ENCODE data around the gene CEACAM18. TPM values are rescaled to one million over a fixed set of nuclear protein-coding genes. Genes with fewer than 3 reads are reported as not detected.

CEACAM18 gene
- total and polyA plus RNA-seq, 10 of the 15 experiments (the other 5 are each of a cell fraction or from before 2014, with no cell fraction given), result not detected

GRCh38 chr19:51513968-51514367, 35.6 kb downstream of the CEACAM18 start:
- ChIA-PET SMC1A (ENCODE audit: uncharacterized antibody, unreplicated experiment) (interaction anchor here (0.6 to 4.7 kb wide), 6 partner anchors 40 to 149 kb away, joined by 3 to 43 read pairs (median 3); partner anchors contain the start of gene SIGLEC10), CTCF (interaction anchor here (0.9 to 8.0 kb wide), 20 partner anchors 9 to 174 kb away, joined by 3 to 111 read pairs (median 5); partner anchors contain the start of gene SIGLEC6), RAD21 (ENCODE audit: unreplicated experiment) (interaction anchor here (0.6 to 3.2 kb wide), 3 partner anchors 142 to 174 kb away, joined by 3 to 16 read pairs (median 3); no protein-coding TSS in a partner anchor), POLR2A (no interaction called here)
- no TSS peak for BruUV-seq (replicated peaks)
- Histone ChIP-seq H3K4me1 (ENCODE audit: control insufficient read depth, insufficient read depth, low read length) (no peaks in the 10 kb centered on the region), H3K4me3 (no peak overlapping the region), H3K9ac (ENCODE audit: control insufficient read depth, insufficient read depth, low read length) (no peak overlapping the region), H3K36me3 (ENCODE audit: control insufficient read depth in 2 of 2, insufficient read depth in 2 of 2, low read length in 1 of 2) (no peaks in the 10 kb centered on the region), H4K20me1 (ENCODE audit: control insufficient read depth, insufficient read depth) (no peaks in the 10 kb centered on the region), H2AFZ (ENCODE audit: control insufficient read depth, low read depth, low read length) (no peak overlapping the region), H3K79me2 (ENCODE audit: control insufficient read depth, insufficient read depth, low read length) (no peaks in the 10 kb centered on the region), H3K4me2 (ENCODE audit: control insufficient read depth, insufficient read depth) (no peak overlapping the region), H3K9me3 (replicated peaks; ENCODE audit: control insufficient read depth, insufficient read depth, low read length) (no peaks in the 10 kb centered on the region), H3K27ac (ENCODE audit: control insufficient read depth, insufficient read depth) (no peak overlapping the region), H3K27me3 (replicated peaks in 1 of 2; ENCODE audit: control insufficient read depth in 2 of 2, insufficient read depth in 2 of 2, low read length in 1 of 2) (peaks cover 0 to 7% of the 10 kb centered on the region in 2 experiments; a peak in 1 of 4 replicates)
- DNase-seq (ENCODE audit: low read depth, low spot score) (no peak), ATAC-seq (no peak), FAIRE-seq (no peak)
- in situ Hi-C loops (cut with MboI) (no loop called here), intact Hi-C loops (cut with micrococcal nuclease; ENCODE audit: unreplicated experiment) (loop anchor here (5.0 kb wide), 2 partner anchors 42 to 143 kb away; no protein-coding TSS in a partner anchor)
- TF ChIP-seq IKZF1 (conservative IDR thresholded peaks at IDR 0.05), result no peak
- TF ChIP-seq TCF3 (IDR thresholded peaks at IDR 0.05; ENCODE audit: borderline replicate concordance, insufficient read depth, low read depth, low read length), result no peak
- TF ChIP-seq RFX5 (IDR thresholded peaks at IDR 0.05; ENCODE audit: low read depth, low read length), result no peak
- TF ChIP-seq KLF5 (IDR thresholded peaks at IDR 0.05; ENCODE audit: partially characterized antibody), result no peak
- TF ChIP-seq POLR2A (IDR thresholded peaks at IDR 0.05; ENCODE audit: low read depth, low read length), result no peak
- TF ChIP-seq BCLAF1 (IDR thresholded peaks at IDR 0.05), result no peak
- no peak for TF ChIP-seq ETV6 (conservative IDR thresholded peaks at IDR 0.05 in 1 of 2, IDR thresholded peaks at IDR 0.05 in 1 of 2; ENCODE audit: borderline replicate concordance in 1 of 2, low read depth in 1 of 2)
- TF ChIP-seq PAX8 (IDR thresholded peaks at IDR 0.05), result no peak
- TF ChIP-seq SMAD5 (IDR thresholded peaks at IDR 0.05; ENCODE audit: low read depth), result no peak
- no peak for TF ChIP-seq RAD21 (IDR thresholded peaks at IDR 0.05; ENCODE audit: insufficient read depth, low read depth, low read length)
- WGBS (ENCODE audit: insufficient coverage, insufficient replicate concordance, low lambda C conversion rate, missing lambda C conversion rate), result 0% methylated on average over 2 of the region's 2 CpGs

Measured in GM12878 (cell line).